Ovary (tissue), 9 donors: ENCODE data around the gene SLITRK6. TPM values are rescaled to one million over a fixed set of nuclear protein-coding genes. Genes with fewer than 3 reads are reported as not detected.

ENCODE experiments used
- DNase-seq, 5 donors: peaks; one replicate each; pipeline ENCODE4 v3.0.0-alpha.2; 2019 to 2020
- H3K27ac ChIP-seq, 2 donors: fragments of 200-600 bp; one replicate each; pipeline versions ENCODE4 v1.5.1 to v1.8.0; 2019 to 2022
- H3K27me3 ChIP-seq: fragments of 200-600 bp; one replicate; pipeline ENCODE4 v1.8.0; 2022
- H3K36me3 ChIP-seq: fragments of 200-600 bp; sonication (generic); one replicate; pipeline ENCODE4 v1.5.1; 2019
- H3K4me1 ChIP-seq: one replicate; pipeline ENCODE4 v1.8.1; 2013; ENCODE audit warnings: mild to moderate bottlenecking, moderate library complexity; ENCODE audit not compliant: insufficient read depth
- H3K4me3 ChIP-seq: fragments of 200-600 bp; sonication (generic); one replicate; pipeline ENCODE4 v1.5.1; 2017
- H3K9me3 ChIP-seq, 2 donors: fragments of 200-600 bp in 1 of 2; sonication (generic) in 1 of 2; one replicate each; pipeline versions ENCODE4 v1.5.1 to v1.8.1; 2013 to 2019; ENCODE audit warnings: mild to moderate bottlenecking in 1 of 2, moderate library complexity in 1 of 2
- EP300 ChIP-seq: sonication (generic); formaldehyde crosslinking; IDR thresholded peaks from one replicate; pipeline ENCODE4 v1.6.1; 2017; ENCODE audit warnings: antibody characterized with exemption
- POLR2A ChIP-seq: fragments of 450-650 bp; IDR thresholded peaks from one replicate; pipeline ENCODE4 v1.6.1; 2017; ENCODE audit warnings: antibody characterized with exemption, mild to moderate bottlenecking, moderate library complexity
- WGBS, 3 donors: extraction: QIAGEN DNeasy Blood & Tissue Kit in 1 of 3; methylation state at CpG; one replicate each; pipeline versions ENCODE4 v1.1.5 to v1.1.7; 2013 to 2017; 5-methylcytosine and 5-hydroxymethylcytosine counted together
- intact Hi-C, 4 donors: fragments of 100-400 bp; cut with DNase I; formaldehyde crosslinking; loops; one replicate each; pipeline versions ENCODE4 v1.11.0 to v1.15.1; 2022 to 2023
- polyA plus RNA-seq, 2 donors: library from polyadenylated mRNA; stranded (reverse); fragments of 200-250 nt in 1 of 2; fragments of 350-450 nt in 1 of 2; fragmentation: Illumina TruSeq in 1 of 2; extraction: RNeasy Lipid Tissue Mini Kit (QIAGEN cat#74804) in 1 of 2; gene quantifications; one replicate each; pipeline ENCODE4 v1.2.3, GENCODE V29; 2013 to 2014
- total RNA-seq, 7 donors: library from RNA; depleted of rRNA in 2 of 7; stranded (reverse); fragments of >200 nt in 2 of 7; fragmentation: NEBNext Ultra II Directional in 3 of 7; extraction: Animal tissue kit (Norgen Biotek cat#: 25700) in 3 of 7; gene quantifications; one replicate each; pipeline versions ENCODE4 v1.1.0 to v1.2.4, GENCODE V29; 2016 to 2023
- TF ChIP-seq, protein P1 (sequence below), 3 donors: fragments of 450-650 bp in 2 of 3; fragments of 200-600 bp in 1 of 3; IDR thresholded peaks; one replicate each; pipeline versions ENCODE4 v1.5.1 to v1.8.0; 2016 to 2022; ENCODE audit warnings: antibody characterized with exemption in 3 of 3, mild to moderate bottlenecking in 1 of 3
- donor health status: DM: no; HTN: no; CAD: no; lungs with moderate emphysema.
- donor health status: DM: no; HTN: no; CAD: no.
- donor health status: Bipolar disorder and iron deficiency.
- donor health status: DM: yes; HTN: yes; CAD: no.
- donor health status: DM: no; HTN: no; CAD: no.
- donor health status: DM: yes; HTN: yes; CAD: no.

The SLITRK6 gene
- total and polyA plus RNA-seq, 9 donors: 0.13 to 0.69 (median 0.27) TPM; not detected in 4

DNA sequence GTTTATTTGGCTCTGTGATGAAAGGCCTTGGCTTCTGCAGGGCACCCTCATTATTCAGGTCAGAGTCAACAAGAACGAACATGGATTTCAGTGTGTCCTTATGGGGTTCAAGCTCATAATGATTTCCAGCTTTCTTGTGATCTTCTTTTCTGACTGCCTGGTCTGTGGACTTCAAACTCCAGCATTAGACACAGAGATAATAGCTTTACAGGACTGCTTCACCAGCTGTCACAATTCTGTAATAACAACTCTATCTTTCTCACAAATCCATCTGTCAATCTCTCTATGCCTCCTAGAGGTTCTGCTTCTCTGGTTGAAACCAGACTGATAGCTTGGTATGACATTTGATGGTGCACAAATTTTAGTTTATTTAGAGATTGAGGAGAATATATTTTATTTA, 13.1 kb upstream of the SLITRK6 start:
- no peak for DNase-seq
- Histone ChIP-seq H3K4me3 (no peak overlapping the region), H3K27me3 (no peaks in the 10 kb centered on the region), H3K36me3 (no peaks in the 10 kb centered on the region), H3K9me3 (no peaks in the 10 kb centered on the region), H3K4me1 (no peaks in the 10 kb centered on the region), H3K27ac (no peak overlapping the region)
- intact Hi-C loops: no loop called here
- WGBS, 3 donors: 71 to 88% (median 79%) methylated on average over 1 of the region's 1 CpG
- TF ChIP-seq EP300: no peak

DNA sequence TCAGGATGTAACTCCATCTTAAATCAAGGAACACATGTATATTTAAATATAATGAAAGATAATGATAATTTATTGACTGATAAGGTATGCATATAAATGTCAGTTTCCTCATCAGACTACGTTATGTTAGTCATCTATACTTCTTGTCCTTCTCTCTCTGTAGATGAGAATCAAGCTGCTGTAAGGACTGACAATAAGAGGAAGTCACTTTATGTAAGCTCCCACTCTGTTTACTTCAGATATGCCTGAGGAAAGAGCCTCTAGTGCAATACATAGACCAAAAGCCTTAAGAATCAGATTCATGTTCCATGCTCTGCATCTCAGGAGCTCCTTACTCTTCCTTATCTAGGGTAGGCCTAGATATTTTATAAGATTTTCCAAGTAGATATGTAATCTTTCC, 9.6 kb upstream of the SLITRK6 start:
- intact Hi-C loops: loop anchor here in 2 of 4 donors (5.0 to 10.0 kb wide), 2 partner anchors 894 to 912 kb away; no protein-coding TSS in a partner anchor
- 61 to 71% (median 70%) methylated on average over 1 of the region's 1 CpG for WGBS, 3 donors

DNA sequence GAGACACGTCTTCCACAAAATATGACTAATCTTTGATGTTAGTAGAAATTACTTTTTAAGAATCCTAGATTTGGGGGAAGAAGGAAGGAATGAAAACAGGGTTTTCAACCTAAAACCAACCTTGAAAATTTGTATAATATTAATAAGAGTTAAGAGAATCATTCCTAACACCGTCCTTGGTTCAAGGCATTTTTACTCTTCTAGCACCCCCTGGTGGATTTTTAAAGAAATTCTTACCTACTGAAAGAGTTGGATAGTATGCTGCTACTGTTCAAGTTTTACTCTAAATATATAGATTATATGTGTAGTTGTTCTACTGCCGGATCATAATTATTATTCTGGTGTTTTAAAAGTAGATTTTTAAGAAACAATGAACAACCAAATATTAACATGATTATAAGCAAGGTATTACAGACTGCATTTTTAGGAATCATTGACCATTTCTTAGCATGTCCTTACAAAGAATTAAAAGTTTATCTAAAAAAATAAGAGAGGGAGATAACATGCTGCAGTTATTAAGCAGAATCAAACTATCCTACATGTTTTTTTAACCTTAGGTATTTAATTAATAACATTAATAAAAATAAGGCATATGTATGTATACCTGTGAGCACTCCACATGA, 7.4 kb upstream of the SLITRK6 start:
- no peak for DNase-seq
- no peak for TF ChIP-seq POLR2A
- TF ChIP-seq, protein P1, sequence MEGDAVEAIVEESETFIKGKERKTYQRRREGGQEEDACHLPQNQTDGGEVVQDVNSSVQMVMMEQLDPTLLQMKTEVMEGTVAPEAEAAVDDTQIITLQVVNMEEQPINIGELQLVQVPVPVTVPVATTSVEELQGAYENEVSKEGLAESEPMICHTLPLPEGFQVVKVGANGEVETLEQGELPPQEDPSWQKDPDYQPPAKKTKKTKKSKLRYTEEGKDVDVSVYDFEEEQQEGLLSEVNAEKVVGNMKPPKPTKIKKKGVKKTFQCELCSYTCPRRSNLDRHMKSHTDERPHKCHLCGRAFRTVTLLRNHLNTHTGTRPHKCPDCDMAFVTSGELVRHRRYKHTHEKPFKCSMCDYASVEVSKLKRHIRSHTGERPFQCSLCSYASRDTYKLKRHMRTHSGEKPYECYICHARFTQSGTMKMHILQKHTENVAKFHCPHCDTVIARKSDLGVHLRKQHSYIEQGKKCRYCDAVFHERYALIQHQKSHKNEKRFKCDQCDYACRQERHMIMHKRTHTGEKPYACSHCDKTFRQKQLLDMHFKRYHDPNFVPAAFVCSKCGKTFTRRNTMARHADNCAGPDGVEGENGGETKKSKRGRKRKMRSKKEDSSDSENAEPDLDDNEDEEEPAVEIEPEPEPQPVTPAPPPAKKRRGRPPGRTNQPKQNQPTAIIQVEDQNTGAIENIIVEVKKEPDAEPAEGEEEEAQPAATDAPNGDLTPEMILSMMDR (IDR thresholded peaks at IDR 0.05): no peak
- no peak for TF ChIP-seq EP300
- intact Hi-C loops: loop anchor here in 2 of 4 donors (5.0 to 10.0 kb wide), 2 partner anchors 892 to 909 kb away; no protein-coding TSS in a partner anchor
- H3K27me3 ChIP-seq: no peaks in the 10 kb centered on the region
- H3K4me3 ChIP-seq: no peak overlapping the region
- no peak overlapping the region for H3K27ac ChIP-seq
- H3K9me3 ChIP-seq: no peaks in the 10 kb centered on the region
- H3K4me1 ChIP-seq: no peaks in the 10 kb centered on the region
- no peaks in the 10 kb centered on the region for H3K36me3 ChIP-seq
- 7 to 9% (median 7%) methylated on average over 3 of the region's 3 CpGs for WGBS, 3 donors

More for the DNA sequence above, 9.6 kb upstream of the SLITRK6 start:
- Histone ChIP-seq H3K4me3 (no peak overlapping the region), H3K4me1 (no peaks in the 10 kb centered on the region), H3K36me3 (no peaks in the 10 kb centered on the region), H3K27ac (no peak overlapping the region), H3K9me3 (no peaks in the 10 kb centered on the region), H3K27me3 (no peaks in the 10 kb centered on the region)
- DNase-seq: no peak
- TF ChIP-seq EP300 (no peak), POLR2A (no peak)
- TF ChIP-seq, protein P1 (IDR thresholded peaks at IDR 0.05): no peak

DNA sequence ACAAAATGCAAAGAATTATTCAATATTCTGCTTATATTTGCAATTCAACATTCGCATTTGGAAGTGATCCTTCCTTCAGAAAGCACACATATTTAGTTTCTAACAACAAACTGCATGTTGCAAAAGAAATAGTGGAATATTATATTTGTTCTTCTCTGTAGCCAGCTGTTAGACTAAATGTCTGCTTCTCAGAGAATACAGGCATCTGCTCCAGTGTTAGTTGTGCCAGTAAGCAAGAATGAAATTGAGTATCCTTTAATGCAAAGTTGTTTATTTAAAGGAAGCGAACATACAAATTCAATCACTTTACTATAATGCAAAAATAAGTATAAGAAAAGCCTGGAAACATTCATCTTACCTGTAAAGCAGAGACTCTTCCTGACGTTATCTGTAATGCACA, 663 bp downstream of the SLITRK6 start:
- 14 to 34% (median 22%) methylated on average over 3 of the region's 3 CpGs for WGBS, 3 donors
- Histone ChIP-seq H3K4me3 (no peak overlapping the region), H3K9me3 (no peaks in the 10 kb centered on the region), H3K27ac (no peak overlapping the region), H3K4me1 (no peaks in the 10 kb centered on the region), H3K36me3 (no peaks in the 10 kb centered on the region), H3K27me3 (no peaks in the 10 kb centered on the region)
- TF ChIP-seq, protein P1 (IDR thresholded peaks at IDR 0.05): no peak
- TF ChIP-seq POLR2A: no peak
- no peak for TF ChIP-seq EP300
- DNase-seq: no peak
- intact Hi-C loops: no loop called here

DNA sequence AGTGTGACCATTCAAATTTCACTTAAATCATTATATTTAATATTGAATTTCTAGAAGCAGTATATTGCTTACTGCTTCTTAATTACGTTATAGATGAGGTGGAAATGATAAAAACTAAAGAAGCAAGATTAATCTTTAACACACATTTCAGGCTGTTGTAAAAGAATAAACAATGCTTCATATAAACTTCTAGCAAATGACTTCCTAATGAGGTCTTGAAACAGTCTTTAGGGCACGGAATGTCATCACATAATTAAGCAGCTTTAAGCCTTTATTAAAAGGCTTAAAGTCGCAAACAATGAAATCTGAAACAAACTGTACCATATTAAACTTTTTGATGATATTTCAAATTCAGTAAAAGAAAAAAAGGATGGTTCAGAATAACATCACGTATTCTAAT, 1.9 kb downstream of the SLITRK6 start:
- TF ChIP-seq EP300 (no peak), POLR2A (no peak)
- TF ChIP-seq, protein P1 (IDR thresholded peaks at IDR 0.05): no peak
- 65 to 74% (median 70%) methylated on average over 4 of the region's 4 CpGs for WGBS, 3 donors

More for the DNA sequence above, 1.9 kb downstream of the SLITRK6 start:
- Histone ChIP-seq H3K36me3 (no peaks in the 10 kb centered on the region), H3K9me3 (no peaks in the 10 kb centered on the region), H3K27me3 (no peaks in the 10 kb centered on the region), H3K4me1 (no peaks in the 10 kb centered on the region), H3K4me3 (no peak overlapping the region), H3K27ac (no peak overlapping the region)
- DNase-seq: no peak
- intact Hi-C loops: no loop called here
